IPS-18a (cell line): ENCODE data around the gene SNAPIN.
"Not testable (repeated sequence)": the region's sequence is repeated elsewhere in the genome, so short reads cannot be mapped to it uniquely, and the experiment has no call there.

ENCODE experiments used
- H3K27ac ChIP-seq: one replicate; pipeline ENCODE4 v1.5.1; 2013; ENCODE audit warnings: low read length
- H3K27me3 ChIP-seq: one replicate; pipeline ENCODE4 v1.6.1; 2013; ENCODE audit warnings: mild to moderate bottlenecking, low read length; ENCODE audit not compliant: control insufficient read depth, insufficient read depth
- H3K36me3 ChIP-seq: one replicate; pipeline ENCODE4 v1.6.1; 2013; ENCODE audit warnings: low read depth, low read length; ENCODE audit not compliant: control insufficient read depth
- H3K4me1 ChIP-seq: one replicate; pipeline ENCODE4 v1.6.1; 2013; ENCODE audit warnings: low read depth, low read length; ENCODE audit not compliant: control insufficient read depth
- H3K4me3 ChIP-seq: one replicate; pipeline ENCODE4 v1.5.1; 2013; ENCODE audit warnings: low read length
- H3K9ac ChIP-seq: one replicate; pipeline ENCODE4 v1.6.1; 2013; ENCODE audit warnings: mild to moderate bottlenecking, low read length, moderate library complexity
- H3K9me3 ChIP-seq: one replicate; pipeline ENCODE4 v1.6.1; 2013; ENCODE audit warnings: low read depth, low read length; ENCODE audit not compliant: control insufficient read depth

Gene SNAPIN

DNA sequence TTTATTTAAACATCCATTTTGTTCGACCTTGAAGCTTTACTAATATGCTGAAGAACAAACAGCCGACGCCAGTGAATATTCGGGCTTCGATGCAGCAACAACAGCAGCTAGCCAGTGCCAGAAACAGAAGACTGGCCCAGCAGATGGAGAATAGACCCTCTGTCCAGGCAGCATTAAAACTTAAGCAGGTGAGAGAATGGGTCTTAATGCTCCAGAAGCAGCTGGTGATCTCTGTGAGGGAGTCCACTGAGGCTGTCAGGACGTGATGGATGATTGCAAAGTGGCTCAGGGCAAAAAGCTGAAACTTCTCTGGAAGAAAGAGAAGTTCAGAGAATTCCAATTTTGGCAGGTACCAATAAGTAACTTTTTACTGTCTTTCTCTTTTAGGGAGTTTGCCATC, 20.2 kb upstream of the SNAPIN start:
- Histone ChIP-seq H3K9ac (no peak overlapping the region), H3K9me3 (no peaks in the 10 kb centered on the region), H3K4me3 (no peak overlapping the region), H3K36me3 (peaks cover 76% of the 10 kb centered on the region), H3K27ac (no peak overlapping the region), H3K4me1 (no peaks in the 10 kb centered on the region), H3K27me3 (no peaks in the 10 kb centered on the region)

DNA sequence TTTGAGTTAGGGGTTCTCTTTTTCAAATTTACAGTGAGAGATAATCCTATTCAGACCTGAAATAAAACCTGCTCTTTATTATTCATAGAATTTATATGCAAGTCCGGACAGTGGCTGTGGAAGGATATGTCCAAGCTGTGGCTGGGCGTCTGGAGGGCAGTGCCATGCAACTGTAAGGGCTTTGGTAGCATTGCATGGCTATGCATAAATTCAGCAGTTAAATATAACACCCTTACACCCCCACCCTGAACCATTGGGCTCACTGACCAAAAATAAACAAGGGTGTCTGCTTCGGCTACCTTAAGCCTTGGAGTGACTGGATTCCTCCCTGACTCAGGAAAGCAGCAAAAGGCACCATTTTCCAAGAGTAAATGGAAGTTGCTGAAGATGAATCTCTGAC, 19.2 kb upstream of the SNAPIN start:
- Histone ChIP-seq H3K4me3 (no peak overlapping the region), H3K36me3 (peaks cover 86% of the 10 kb centered on the region), H3K9ac (no peak overlapping the region), H3K27me3 (no peaks in the 10 kb centered on the region), H3K4me1 (no peaks in the 10 kb centered on the region), H3K27ac (no peak overlapping the region), H3K9me3 (no peaks in the 10 kb centered on the region)

DNA sequence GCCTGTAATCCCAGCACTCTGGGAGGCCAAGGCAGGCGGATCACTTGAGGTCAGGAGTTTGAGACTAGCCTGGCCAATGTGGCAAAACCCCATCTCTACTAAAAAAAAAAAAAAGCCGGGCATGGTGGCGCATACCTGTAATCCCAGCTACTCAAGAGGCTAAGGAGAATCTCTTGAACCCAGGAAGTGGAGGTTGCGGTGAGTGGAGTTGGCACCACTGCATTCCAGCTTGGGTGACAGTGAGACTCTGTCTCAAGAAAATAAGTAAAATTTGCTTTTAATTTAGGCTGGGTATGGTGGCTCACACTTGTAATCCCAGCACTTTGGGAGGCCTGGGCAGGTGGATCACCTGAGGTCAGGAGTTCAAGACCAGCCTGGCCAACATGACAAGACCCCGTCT, 18.3 kb upstream of the SNAPIN start:
- not testable (repeated sequence) for H3K4me1 ChIP-seq, H3K27ac ChIP-seq, H3K9ac ChIP-seq, H3K27me3 ChIP-seq, H3K9me3 ChIP-seq, H3K4me3 ChIP-seq
- H3K36me3 ChIP-seq, result peaks cover 95% of the 10 kb centered on the region

DNA sequence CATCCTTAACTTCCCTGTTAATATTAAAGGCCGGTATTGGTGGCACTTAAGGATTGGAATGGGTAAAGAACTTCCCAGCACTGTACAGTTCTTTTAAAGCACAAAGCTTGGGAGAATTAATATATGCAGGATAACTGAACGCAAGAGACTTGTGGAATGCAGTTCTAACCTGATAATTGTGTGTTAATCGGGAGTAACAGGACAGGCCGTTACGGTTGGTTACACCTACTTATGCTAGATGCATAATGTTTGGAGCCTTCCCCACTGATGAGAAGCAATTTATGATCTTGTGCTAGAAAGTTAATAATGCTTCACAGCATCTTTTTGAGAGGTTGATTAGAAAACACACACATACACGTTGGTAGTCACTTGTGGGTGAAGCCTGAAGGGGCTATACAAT, 17.6 kb upstream of the SNAPIN start:
- peaks cover 99% of the 10 kb centered on the region for H3K36me3 ChIP-seq
- H3K27me3 ChIP-seq, result no peaks in the 10 kb centered on the region
- no peaks in the 10 kb centered on the region for H3K9me3 ChIP-seq
- H3K4me1 ChIP-seq, result no peaks in the 10 kb centered on the region
- no peak overlapping the region for H3K9ac ChIP-seq
- H3K4me3 ChIP-seq, result no peak overlapping the region
- H3K27ac ChIP-seq, result no peak overlapping the region

DNA sequence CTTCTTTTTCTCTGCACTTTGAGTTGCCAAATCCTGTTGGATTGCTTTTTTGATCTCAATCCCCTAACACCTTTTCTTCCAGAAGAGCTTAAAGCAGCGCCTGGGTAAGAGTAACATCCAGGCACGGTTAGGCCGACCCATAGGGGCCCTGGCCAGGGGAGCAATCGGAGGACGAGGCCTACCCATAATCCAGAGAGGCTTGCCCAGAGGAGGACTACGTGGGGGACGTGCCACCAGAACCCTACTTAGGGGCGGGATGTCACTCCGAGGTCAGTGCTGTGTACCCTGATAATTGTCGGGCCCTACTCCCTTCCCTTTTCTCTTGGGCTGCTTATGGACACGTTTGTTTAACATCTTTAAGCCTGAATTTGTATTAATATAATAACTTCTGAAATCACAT, 16.3 kb upstream of the SNAPIN start:
- Histone ChIP-seq H3K27ac (no peak overlapping the region), H3K27me3 (no peaks in the 10 kb centered on the region), H3K36me3 (peaks cover 94% of the 10 kb centered on the region), H3K4me3 (no peak overlapping the region), H3K9ac (no peak overlapping the region), H3K9me3 (no peaks in the 10 kb centered on the region), H3K4me1 (no peaks in the 10 kb centered on the region)

DNA sequence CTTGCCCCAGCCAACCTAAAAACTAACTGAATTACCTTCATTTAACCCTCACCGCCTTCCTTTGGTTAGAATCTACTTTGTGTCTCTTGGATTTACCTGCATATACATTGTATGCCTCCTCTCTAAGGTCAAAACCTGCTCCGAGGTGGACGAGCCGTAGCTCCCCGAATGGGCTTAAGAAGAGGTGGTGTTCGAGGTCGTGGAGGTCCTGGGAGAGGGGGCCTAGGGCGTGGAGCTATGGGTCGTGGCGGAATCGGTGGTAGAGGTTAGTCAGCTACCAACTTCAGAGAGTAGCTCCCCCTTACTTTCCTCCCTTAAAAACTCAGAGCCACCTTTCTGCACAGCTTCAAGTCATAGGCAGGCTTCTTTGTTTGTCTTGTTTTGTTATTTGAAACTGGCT, 15.4 kb upstream of the SNAPIN start:
- Histone ChIP-seq H3K4me1 (no peaks in the 10 kb centered on the region), H3K27me3 (no peaks in the 10 kb centered on the region), H3K9ac (no peak overlapping the region), H3K9me3 (no peaks in the 10 kb centered on the region), H3K36me3 (peaks cover 84% of the 10 kb centered on the region), H3K4me3 (no peak overlapping the region), H3K27ac (no peak overlapping the region)

DNA sequence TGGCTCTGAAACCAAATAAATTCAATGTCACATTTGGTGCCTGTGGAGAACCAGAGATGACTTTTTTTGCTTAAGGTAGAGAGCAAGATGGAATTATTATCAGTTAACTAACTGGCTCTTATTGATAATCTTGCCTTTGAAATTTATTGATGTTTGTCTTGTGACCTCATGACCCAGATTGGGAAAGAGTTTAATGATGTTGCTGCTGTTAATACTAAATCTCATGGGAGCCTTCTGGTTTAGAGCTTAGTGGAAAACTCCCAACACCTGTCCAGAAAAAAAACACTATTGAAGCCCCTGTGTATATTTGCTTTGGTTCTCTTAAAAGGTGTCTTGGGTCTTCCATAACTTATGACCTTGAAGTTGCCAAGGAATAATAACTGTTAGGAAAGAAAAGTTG, 14.7 kb upstream of the SNAPIN start:
- Histone ChIP-seq H3K27ac (no peak overlapping the region), H3K4me1 (no peaks in the 10 kb centered on the region), H3K9ac (no peak overlapping the region), H3K36me3 (peaks cover 77% of the 10 kb centered on the region), H3K27me3 (no peaks in the 10 kb centered on the region), H3K9me3 (no peaks in the 10 kb centered on the region), H3K4me3 (no peak overlapping the region)

DNA sequence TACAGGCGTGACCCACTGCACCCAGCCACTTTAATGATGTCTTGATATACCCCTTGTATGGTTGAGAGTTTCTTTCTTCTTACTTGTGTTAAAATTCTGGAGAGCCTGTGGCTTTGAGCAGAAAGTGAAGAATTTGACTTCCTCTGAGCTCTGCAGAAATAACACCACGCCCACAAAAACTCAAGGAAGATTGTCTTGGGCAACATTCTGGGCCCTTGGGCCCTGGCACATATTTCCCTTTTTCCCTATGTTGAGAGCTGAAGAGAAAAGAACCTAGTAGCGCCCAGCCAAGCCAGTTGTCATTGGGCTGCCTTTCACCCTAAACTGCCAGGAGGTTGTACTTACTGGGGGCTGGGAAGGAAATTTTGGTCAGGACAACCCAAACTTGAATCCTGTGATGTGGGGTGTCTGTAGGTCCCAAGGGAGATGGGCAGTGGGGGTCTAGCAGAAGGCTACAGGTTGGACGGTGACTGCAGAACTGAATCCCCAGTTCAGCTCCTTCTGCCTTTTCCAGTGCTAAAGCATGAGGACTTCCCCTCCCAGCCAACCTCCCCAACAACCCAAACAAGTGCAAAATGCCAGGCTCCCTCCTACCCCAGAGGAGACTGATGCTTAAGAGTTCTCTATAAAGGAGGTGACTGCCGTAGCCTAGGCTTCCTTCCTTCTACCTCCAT, 11.7 kb upstream of the SNAPIN start:
- H3K4me3 ChIP-seq, result no peak overlapping the region
- no peaks in the 10 kb centered on the region for H3K27me3 ChIP-seq
- H3K36me3 ChIP-seq, result peaks cover 48% of the 10 kb centered on the region
- H3K9ac ChIP-seq, result no peak overlapping the region
- H3K9me3 ChIP-seq, result no peaks in the 10 kb centered on the region
- H3K27ac ChIP-seq, result no peak overlapping the region
- no peaks in the 10 kb centered on the region for H3K4me1 ChIP-seq

DNA sequence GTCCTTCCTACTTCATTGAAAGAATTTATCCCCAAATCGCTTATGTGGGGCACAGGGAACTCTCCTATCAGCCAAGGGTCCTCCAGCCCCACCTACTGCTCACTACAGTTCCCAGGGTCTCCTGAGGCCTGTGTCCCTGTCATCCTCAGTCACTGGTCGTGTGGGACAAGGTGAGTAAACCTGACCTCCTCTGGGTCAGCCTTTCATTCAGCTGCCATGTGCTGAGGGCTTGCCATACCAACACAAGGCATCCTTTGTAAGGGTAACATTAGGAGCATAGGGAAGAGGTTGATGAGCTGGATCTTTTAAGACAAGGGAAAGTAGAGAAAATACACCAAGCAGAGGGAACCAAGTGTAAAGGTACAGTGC, 11.2 kb upstream of the SNAPIN start:
- H3K36me3 ChIP-seq, result peaks cover 42% of the 10 kb centered on the region
- H3K9me3 ChIP-seq, result no peaks in the 10 kb centered on the region
- no peaks in the 10 kb centered on the region for H3K27me3 ChIP-seq
- no peak overlapping the region for H3K4me3 ChIP-seq
- H3K27ac ChIP-seq, result no peak overlapping the region
- H3K9ac ChIP-seq, result no peak overlapping the region
- no peaks in the 10 kb centered on the region for H3K4me1 ChIP-seq

DNA sequence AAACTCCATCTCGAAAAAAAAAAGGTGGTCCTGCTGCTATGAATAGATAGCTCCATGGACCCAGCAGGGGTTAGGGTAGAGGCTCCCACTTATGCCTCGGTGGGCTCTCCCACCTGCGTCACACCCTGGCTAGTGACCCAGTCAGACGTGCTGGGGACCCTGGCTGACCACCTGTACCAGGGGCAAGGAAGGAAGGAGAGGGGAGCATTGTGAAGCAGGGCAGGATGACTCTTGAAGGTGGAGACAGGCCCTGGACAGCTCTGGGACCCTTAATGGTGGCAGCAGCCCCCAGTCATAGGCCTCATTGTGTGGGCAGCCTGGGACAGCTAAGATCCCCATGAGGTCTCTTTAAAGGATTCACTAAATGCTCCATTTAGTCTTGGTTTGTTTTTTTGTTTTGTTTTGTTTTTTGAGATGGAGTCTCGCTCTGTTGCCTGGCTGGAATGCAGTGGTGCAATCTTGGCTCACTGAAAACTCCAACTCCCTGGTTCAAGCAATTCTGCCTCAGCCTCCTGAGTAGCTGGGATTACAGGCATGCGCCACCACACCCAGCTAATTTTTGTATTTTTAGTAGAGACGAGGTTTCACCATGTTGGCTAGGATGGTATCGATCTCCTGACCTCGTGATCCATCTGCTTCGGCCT, 10.4 kb upstream of the SNAPIN start:
- Histone ChIP-seq H3K4me3 (no peak overlapping the region), H3K27ac (no peak overlapping the region), H3K36me3 (peaks cover 35% of the 10 kb centered on the region), H3K27me3 (no peaks in the 10 kb centered on the region), H3K9ac (no peak overlapping the region), H3K4me1 (no peaks in the 10 kb centered on the region), H3K9me3 (no peaks in the 10 kb centered on the region)

DNA sequence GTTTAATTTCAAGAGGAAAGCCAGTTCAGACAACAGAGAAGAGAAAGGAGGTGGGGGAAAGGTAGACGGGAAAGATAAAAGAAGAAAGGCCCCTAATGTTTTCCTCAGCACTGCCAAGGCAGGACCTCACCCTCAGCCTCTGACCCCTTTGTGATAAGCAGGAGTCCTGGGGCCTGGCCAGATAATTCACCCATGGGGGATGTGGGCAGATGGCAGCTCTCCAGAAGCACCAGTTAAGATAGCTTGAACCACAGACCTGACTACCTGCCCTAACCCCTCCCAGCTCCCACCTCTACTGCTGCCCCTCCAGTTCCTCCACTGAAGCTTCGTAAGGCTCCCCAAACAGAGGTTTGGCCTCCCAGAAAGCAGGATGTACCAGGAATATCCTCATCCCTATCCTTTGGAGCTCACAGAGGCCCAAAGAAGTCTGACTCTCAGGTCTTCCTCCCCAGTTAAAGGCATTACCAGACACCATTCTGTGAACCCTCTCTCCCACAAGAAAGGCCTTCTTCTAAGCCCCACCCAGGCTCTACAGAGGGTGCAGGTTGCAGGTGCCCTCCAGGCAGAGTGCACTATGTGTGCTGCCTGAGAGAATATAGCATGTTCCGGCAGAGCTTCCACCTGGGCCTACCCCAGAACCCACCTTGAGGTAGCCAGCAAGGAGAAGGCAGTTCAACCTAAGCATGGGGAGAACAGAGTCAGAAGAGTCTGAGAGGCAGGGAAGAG, 9.2 kb upstream of the SNAPIN start:
- Histone ChIP-seq H3K27ac (no peak overlapping the region), H3K36me3 (peaks cover 23% of the 10 kb centered on the region)

DNA sequence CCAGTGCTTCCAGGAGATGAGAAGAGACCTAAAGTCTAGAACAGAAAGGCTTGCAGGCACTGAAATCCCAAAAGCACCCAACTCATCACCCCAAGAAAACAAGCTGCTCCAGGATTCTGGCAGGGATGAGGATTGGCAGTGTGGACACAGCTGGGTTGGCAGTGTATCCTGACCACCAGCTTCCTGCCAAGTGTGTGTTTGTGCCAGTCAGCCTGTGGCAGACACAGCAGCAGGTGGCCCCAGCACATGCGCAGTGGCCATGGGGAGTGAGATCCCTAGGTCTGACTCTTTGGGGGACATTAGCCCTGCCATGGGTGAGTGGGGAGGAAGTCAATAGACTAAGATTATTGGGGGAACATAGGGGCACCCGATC, 8.7 kb upstream of the SNAPIN start:
- no peak overlapping the region for H3K4me3 ChIP-seq
- no peak overlapping the region for H3K27ac ChIP-seq
- H3K9ac ChIP-seq, result no peak overlapping the region
- H3K27me3 ChIP-seq, result no peaks in the 10 kb centered on the region
- H3K4me1 ChIP-seq, result no peaks in the 10 kb centered on the region
- H3K9me3 ChIP-seq, result no peaks in the 10 kb centered on the region
- peaks cover 17% of the 10 kb centered on the region for H3K36me3 ChIP-seq

More for the DNA sequence above, 9.2 kb upstream of the SNAPIN start:
- no peaks in the 10 kb centered on the region for H3K9me3 ChIP-seq
- H3K27me3 ChIP-seq, result no peaks in the 10 kb centered on the region
- no peak overlapping the region for H3K4me3 ChIP-seq
- no peak overlapping the region for H3K9ac ChIP-seq
- H3K4me1 ChIP-seq, result no peaks in the 10 kb centered on the region
